Muscle of leg (tissue), 16 donors: ENCODE measurements around the gene TNNI3. TPM values are rescaled to one million over a fixed set of nuclear protein-coding genes. Genes with fewer than 3 reads are reported as not detected.
"Not testable (repeated sequence)": the region's sequence is repeated elsewhere in the genome, so short reads cannot be mapped to it uniquely, and the experiment has no call there.

Experiments used
- DNase-seq: peaks from one replicate; pipeline ENCODE4 v3.0.0; 2013
- H3K27ac ChIP-seq: one replicate; pipeline ENCODE4 v1.5.1; 2013; ENCODE audit warnings: mild to moderate bottlenecking, low read length, control low read depth
- H3K27me3 ChIP-seq: one replicate; pipeline ENCODE4 v1.6.1; 2013; ENCODE audit warnings: low read length; ENCODE audit not compliant: control insufficient read depth, insufficient read depth
- H3K36me3 ChIP-seq: one replicate; pipeline ENCODE4 v1.6.1; 2013; ENCODE audit warnings: low read length; ENCODE audit not compliant: control insufficient read depth, insufficient read depth
- H3K4me1 ChIP-seq: one replicate; pipeline ENCODE4 v1.6.1; 2013; ENCODE audit warnings: low read length; ENCODE audit not compliant: control insufficient read depth, insufficient read depth
- H3K4me3 ChIP-seq: one replicate; pipeline ENCODE4 v1.5.1; 2013; ENCODE audit warnings: low read length, control low read depth
- H3K9me3 ChIP-seq: replicated peaks from 2 replicates; pipeline ENCODE4 v1.6.1; 2013; ENCODE audit warnings: low read depth, low read length; ENCODE audit not compliant: control insufficient read depth
- WGBS: methylation state at CpG from one replicate; pipeline ENCODE4 v1.1.5; 2013; ENCODE audit warnings: missing lambda C conversion rate; ENCODE audit not compliant: insufficient coverage; 5-methylcytosine and 5-hydroxymethylcytosine counted together
- long read RNA-seq, 11 donors: transcript quantifications; one replicate each; lab custom pipeline, GENCODE V29; 2026
- polyA plus RNA-seq, 8 donors: library from polyadenylated mRNA; unstranded; fragments of 120-200 nt; gene quantifications; one replicate each; pipeline versions ENCODE4 v1.2.1 to v1.2.3, GENCODE V29; 2013; ENCODE audit warnings: inconsistent platforms in 1 of 8, low replicate concordance in 1 of 8; ENCODE audit not compliant: insufficient read length in 8 of 8, insufficient read depth in 1 of 8
- total RNA-seq: library from RNA; stranded (reverse); fragments of 120-200 nt; gene quantifications from one replicate; pipeline ENCODE4 v1.2.4, GENCODE V29; 2013

TNNI3 gene
- total RNA-seq (0.80 TPM), polyA plus RNA-seq (1 to 10 TPM; 1.1 to 3.1 (median 1.5) TPM)
- long read RNA-seq, donor 1, result 0 reads
- long read RNA-seq, donor 2, result 0 reads
- long read RNA-seq, donor 3, partial matches to known transcripts, result 0 of 1 reads
- long read RNA-seq, donor 3, other reads (novel, unspliced or antisense), result 0 of 1 reads
- long read RNA-seq, donor 4, partial matches to known transcripts, result 0 of 1 reads
- long read RNA-seq, donor 4, other reads (novel, unspliced or antisense), result 0 of 1 reads
- long read RNA-seq, donor 5, partial matches to known transcripts, result 0 of 4 reads
- long read RNA-seq, donor 5, other reads (novel, unspliced or antisense), result 0 of 4 reads
- long read RNA-seq, donor 6, partial matches to known transcripts, result 0 of 2 reads
- long read RNA-seq, donor 6, other reads (novel, unspliced or antisense), result 0 of 2 reads
- long read RNA-seq, donor 7, partial matches to known transcripts, result 0 of 2 reads
- long read RNA-seq, donor 7, other reads (novel, unspliced or antisense), result 0 of 2 reads
- long read RNA-seq, donor 8, result 0 reads
- long read RNA-seq, donor 9, partial matches to known transcripts, result 0 of 4 reads
- long read RNA-seq, donor 9, other reads (novel, unspliced or antisense), result 0 of 4 reads
- long read RNA-seq, donor 10, partial matches to known transcripts, result 0 of 2 reads
- long read RNA-seq, donor 10, other reads (novel, unspliced or antisense), result 0 of 2 reads
- long read RNA-seq, donor 11, result 0 reads

- WGBS, result 41% methylated on average over 13 of the region's 39 CpGs
- Histone ChIP-seq H3K27me3 (peaks cover 53% of the 10 kb centered on the region), H3K27ac (no peak within 1 kb of the TSS), H3K4me3 (no peak within 1 kb of the TSS), H3K9me3 (no peaks in the 10 kb centered on the region), H3K4me1 (peaks cover 23% of the 10 kb centered on the region), H3K36me3 (no peaks in the 10 kb centered on the region)
- DNase-seq, result no peak
Measured at GRCh38 chr19:55157064-55157908, at the start of gene TNNI3. Gene TNNI3 (minus strand): TSS chr19:55157732. CDS start chr19:55157589, 143 bp downstream.

GRCh38 chr19:55206664-55207500 is 49.4 kb upstream of the TNNI3 start:
- peak; percentile 66 for DNase-seq
- H3K27me3 ChIP-seq, result peaks cover 3% of the 10 kb centered on the region
- no peaks in the 10 kb centered on the region for H3K9me3 ChIP-seq
- no peak overlapping the region for H3K27ac ChIP-seq
- no peak overlapping the region for H3K4me3 ChIP-seq
- H3K36me3 ChIP-seq, result no peaks in the 10 kb centered on the region
- 34% methylated on average over 18 of the region's 29 CpGs for WGBS
- H3K4me1 ChIP-seq, result peaks cover 7% of the 10 kb centered on the region

GRCh38 chr19:55202199-55202598 is 44.7 kb upstream of the TNNI3 start:
- not testable (repeated sequence) for H3K9me3 ChIP-seq, H3K4me3 ChIP-seq, H3K4me1 ChIP-seq, DNase-seq, H3K36me3 ChIP-seq, H3K27ac ChIP-seq, H3K27me3 ChIP-seq
- 100% methylated on average over 1 of the region's 10 CpGs for WGBS

- 80% methylated on average over 1 of the region's 5 CpGs for whole genome bisulfite sequencing
- no peak for DNase-seq
- Histone ChIP-seq H3K36me3 (no peaks in the 10 kb centered on the region), H3K4me1 (no peaks in the 10 kb centered on the region), H3K4me3 (no peak overlapping the region), H3K27ac (no peak overlapping the region), H3K27me3 (peaks cover 3% of the 10 kb centered on the region), H3K9me3 (no peaks in the 10 kb centered on the region)
Measured at GRCh38 chr19:55199620-55200204, 42.2 kb upstream of the TNNI3 start.

DNA sequence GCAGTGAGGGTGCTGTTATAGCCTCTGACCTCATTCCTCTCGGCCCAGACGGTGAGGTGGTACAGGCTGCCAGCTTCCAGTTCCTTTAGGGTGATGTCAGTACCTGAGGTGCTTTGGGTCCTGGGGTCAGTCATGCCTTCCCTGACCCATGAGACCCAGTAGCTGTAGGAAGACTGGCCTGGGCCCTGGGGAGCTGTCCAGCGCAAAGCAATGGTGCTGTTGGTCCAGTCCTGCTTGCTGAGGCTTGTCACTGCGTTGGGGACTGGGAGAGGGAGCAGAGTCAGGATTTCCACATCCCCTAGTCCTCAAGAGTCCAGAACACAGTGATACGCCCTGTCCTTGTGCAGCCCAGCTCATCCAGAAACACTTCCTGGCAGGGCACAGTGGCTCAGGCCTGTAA is 41.1 kb upstream of the TNNI3 start:
- H3K4me3 ChIP-seq, result no peak overlapping the region
- H3K4me1 ChIP-seq, result no peaks in the 10 kb centered on the region
- 60% methylated on average over 4 of the region's 5 CpGs for WGBS
- H3K36me3 ChIP-seq, result no peaks in the 10 kb centered on the region
- H3K9me3 ChIP-seq, result no peaks in the 10 kb centered on the region
- no peak overlapping the region for H3K27ac ChIP-seq
- peaks cover 3% of the 10 kb centered on the region for H3K27me3 ChIP-seq
- DNase-seq, result no peak

GRCh38 chr19:55197528-55197927 is 40.0 kb upstream of the TNNI3 start:
- peaks cover 6% of the 10 kb centered on the region for H3K27me3 ChIP-seq
- no CpG with 5 or more reads among the region's 4 CpGs for WGBS
- no peaks in the 10 kb centered on the region for H3K36me3 ChIP-seq

GRCh38 chr19:55196803-55197202 is 39.3 kb upstream of the TNNI3 start:
- H3K9me3 ChIP-seq, result no peaks in the 10 kb centered on the region
- no peak overlapping the region for H3K27ac ChIP-seq
- DNase-seq, result no peak
- H3K4me3 ChIP-seq, result no peak overlapping the region
- H3K36me3 ChIP-seq, result no peaks in the 10 kb centered on the region
- peaks cover 6% of the 10 kb centered on the region for H3K27me3 ChIP-seq
- H3K4me1 ChIP-seq, result no peaks in the 10 kb centered on the region
- WGBS, result 80% methylated on average over 10 of the region's 10 CpGs

More at GRCh38 chr19:55197528-55197927, 40.0 kb upstream of the TNNI3 start:
- H3K4me1 ChIP-seq, result no peaks in the 10 kb centered on the region
- DNase-seq, result no peak
- H3K9me3 ChIP-seq, result no peaks in the 10 kb centered on the region
- H3K4me3 ChIP-seq, result no peak overlapping the region
- no peak overlapping the region for H3K27ac ChIP-seq

DNA sequence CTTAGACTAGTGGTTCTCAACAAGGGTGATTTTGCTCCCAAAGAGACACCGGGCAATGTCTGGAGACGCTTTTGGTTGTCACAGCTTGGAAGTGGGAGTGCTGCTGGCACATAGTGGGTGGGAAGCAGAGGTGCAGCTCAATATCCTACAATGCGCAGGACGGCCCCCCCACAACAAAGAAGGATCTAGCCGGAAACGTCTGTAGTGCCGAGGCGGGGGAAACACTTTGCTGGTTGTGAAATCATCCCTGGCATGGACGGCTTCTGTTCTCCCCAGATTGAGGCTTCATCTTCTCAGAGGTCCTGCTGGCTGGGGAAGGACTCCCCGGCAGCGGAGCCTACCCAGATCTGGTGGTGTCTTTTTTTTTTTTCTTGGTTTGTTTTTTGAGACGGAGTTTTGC is 35.9 kb upstream of the TNNI3 start:
- Histone ChIP-seq H3K27me3 (peaks cover 4% of the 10 kb centered on the region), H3K36me3 (no peaks in the 10 kb centered on the region), H3K4me1 (no peaks in the 10 kb centered on the region), H3K9me3 (no peaks in the 10 kb centered on the region), H3K4me3 (no peak overlapping the region), H3K27ac (no peak overlapping the region)
- DNase-seq, result no peak
- 81% methylated on average over 5 of the region's 12 CpGs for WGBS

GRCh38 chr19:55189403-55189835 is 31.9 kb upstream of the TNNI3 start:
- no peak overlapping the region for H3K4me3 ChIP-seq
- H3K9me3 ChIP-seq, result no peaks in the 10 kb centered on the region
- no peak overlapping the region for H3K27ac ChIP-seq
- no peaks in the 10 kb centered on the region for H3K36me3 ChIP-seq
- 45% methylated on average over 13 of the region's 15 CpGs for WGBS
- peaks cover 6% of the 10 kb centered on the region for H3K27me3 ChIP-seq
- peak; percentile 45 for DNase-seq
- H3K4me1 ChIP-seq, result no peaks in the 10 kb centered on the region
